Activated T-cell treated with anti-CD3 and anti-CD28 coated beads for 48 hours (primary cell): Measurements from ENCODE around the gene COQ5.
"Not testable (repeated sequence)": the region's sequence is repeated elsewhere in the genome, so short reads cannot be mapped to it uniquely, and the experiment has no call there.

Experiments
- DNase-seq: peaks from one replicate; pipeline ENCODE4 v3.0.0-alpha.2; 2020; ENCODE audit warnings: low read depth

COQ5 gene, protein sequence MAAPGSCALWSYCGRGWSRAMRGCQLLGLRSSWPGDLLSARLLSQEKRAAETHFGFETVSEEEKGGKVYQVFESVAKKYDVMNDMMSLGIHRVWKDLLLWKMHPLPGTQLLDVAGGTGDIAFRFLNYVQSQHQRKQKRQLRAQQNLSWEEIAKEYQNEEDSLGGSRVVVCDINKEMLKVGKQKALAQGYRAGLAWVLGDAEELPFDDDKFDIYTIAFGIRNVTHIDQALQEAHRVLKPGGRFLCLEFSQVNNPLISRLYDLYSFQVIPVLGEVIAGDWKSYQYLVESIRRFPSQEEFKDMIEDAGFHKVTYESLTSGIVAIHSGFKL

DNA sequence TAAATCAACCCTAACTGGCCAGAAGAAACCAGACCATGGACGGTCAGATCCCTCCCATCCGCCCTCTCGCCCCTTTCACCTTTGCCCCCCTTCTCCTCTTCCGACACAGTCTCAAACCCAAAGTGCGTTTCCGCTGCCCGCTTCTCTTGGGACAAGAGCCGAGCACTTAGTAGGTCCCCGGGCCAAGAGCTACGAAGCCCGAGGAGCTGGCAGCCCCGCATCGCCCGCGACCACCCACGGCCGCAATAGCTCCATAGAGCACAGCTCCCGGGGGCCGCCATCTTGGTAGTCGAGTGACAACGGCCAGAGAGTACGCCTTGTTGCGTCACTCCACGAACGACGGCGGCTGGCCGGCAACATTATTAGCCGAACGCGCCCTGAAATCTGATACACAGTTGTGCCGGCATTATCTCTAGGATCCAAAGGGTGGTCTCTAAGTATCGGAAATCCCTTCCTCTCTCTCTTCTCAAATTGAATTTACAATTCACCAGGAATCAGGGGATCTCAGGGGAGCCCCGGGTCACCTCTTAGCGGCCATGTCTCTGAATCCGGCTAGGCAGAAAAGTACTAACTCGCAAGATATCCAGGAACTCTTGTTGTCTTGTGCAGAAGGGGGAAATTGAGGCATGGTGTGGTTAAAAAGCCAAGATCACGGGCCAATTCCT lies at the start of gene COQ5:
TSS of gene COQ5 (minus strand) at position 298 of the 665 bp plus-strand sequence. CDS start at position 281, 17 bp downstream.
- peak; percentile 79 for DNase-seq

GRCh38 chr12:120574106-120574505 lies 45.1 kb upstream of the COQ5 start:
- no peak for DNase-seq

GRCh38 chr12:120573560-120573959 lies 44.6 kb upstream of the COQ5 start:
- DNase-seq, result no peak

- no peak for DNase-seq
These were observed 42.3 kb upstream of the COQ5 start for GRCh38 chr12:120571299-120571698.

DNA sequence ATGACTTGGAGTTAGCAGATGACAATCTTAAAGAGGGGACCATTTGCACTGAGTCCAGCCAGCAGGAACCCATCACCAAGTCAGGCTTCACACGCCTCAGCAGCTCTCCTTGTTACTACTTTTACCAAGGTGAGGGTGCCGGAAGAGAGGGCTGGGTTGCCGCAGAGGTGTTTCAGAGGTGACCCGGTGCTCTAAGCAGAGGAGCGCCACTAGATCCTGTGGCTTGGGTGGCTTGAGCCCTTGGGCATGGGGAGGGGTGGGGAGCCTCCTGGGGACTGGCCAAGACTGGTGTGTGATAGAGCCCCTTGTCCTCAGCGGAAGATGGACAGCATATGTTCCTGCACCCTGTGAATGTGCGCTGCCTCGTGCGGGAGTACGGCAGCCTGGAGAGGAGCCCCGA lies 34.5 kb upstream of the COQ5 start:
- DNase-seq, result no peak

- no peak for DNase-seq
These were observed 33.9 kb upstream of the COQ5 start for GRCh38 chr12:120562906-120563305.

- no peak for DNase-seq
These were observed 28.6 kb upstream of the COQ5 start for GRCh38 chr12:120557589-120557988.

- no peak for DNase-seq
These were observed 25.7 kb upstream of the COQ5 start for GRCh38 chr12:120554678-120555077.

DNA sequence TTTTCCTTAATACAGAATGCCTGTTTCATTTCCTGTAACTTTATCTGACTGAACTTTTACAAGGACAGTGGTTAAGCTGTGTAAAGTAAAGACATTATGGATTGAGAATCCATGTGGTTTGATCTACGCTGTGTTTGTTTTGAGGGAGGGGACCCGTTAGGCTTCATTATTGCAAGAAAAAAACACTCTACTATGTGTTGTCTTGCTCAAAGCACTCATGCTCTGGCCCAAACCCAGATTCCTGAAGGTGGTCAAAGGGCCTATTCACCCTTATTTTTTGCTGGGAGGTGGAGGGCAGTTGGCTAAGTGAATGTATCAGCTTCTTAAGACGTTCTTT lies 17.1 kb upstream of the COQ5 start:
- DNase-seq, result no peak

DNA sequence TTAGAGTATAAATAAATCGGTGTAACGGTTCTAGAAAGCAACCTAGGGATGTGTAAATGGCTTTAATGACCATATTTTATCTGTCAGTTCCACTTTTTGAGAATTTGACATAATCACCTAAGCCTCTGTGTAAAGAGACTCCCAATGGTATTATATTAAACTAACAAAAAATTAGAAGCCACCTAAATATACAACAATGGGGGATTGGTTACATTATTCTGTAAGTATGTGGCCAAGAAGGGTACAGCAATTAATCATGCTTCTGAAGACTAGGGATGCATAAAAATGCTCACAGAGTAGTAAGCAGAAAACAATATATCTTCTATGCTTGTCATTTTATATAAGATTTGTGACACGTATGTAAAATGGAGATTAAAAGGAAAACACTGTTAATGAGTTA lies 15.7 kb upstream of the COQ5 start:
- DNase-seq, result no peak

GRCh38 chr12:120542166-120542565 lies 13.2 kb upstream of the COQ5 start:
- DNase-seq, result no peak

GRCh38 chr12:120540445-120540844 lies 11.5 kb upstream of the COQ5 start:
- no peak for DNase-seq

- no peak for DNase-seq
These were observed 10.3 kb upstream of the COQ5 start for GRCh38 chr12:120539303-120539702.

DNA sequence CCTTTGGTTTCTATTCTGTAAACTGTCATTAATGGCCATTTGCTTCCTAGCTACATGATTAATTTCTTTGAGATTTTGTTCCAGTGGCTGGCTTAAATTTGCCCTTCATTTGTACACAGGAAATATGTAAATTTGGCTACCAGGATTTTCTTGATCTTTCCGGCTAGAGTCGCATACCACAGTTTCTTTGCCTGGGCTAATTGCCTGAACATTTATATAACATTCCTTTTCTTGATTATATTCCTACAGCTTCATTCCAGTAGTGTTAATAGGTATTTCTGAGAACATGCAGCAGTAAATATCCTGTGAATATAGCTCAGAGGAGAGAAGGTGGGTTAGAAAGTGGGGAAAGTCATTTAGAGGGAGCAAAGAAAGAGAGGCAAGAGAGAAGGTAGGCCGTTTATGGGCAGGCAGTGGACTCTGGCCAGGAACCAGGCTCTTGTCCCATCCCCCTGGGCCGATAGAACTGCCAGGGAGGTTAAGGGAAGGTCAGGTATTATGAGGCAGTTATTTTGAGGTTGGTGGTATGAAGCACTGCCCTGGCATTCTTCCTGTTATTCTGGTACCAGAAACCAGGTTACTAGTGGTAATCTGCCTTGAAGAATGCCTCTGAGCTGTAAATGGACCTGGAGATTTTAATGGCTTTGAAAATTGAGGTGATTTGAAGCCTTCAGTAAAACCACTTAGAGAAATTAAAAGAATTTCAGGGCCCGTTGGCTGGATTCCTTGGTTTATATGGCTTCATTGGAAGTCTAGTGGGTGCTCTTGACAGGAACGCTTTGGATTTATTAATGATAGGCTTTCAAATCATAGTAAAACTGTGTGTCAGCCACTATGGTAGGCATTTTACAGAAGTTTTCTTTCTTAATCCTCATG lies 9.6 kb upstream of the COQ5 start:
- DNase-seq, result no peak

- DNase-seq, result no peak
These were observed 8.9 kb upstream of the COQ5 start for GRCh38 chr12:120537856-120538220.

DNA sequence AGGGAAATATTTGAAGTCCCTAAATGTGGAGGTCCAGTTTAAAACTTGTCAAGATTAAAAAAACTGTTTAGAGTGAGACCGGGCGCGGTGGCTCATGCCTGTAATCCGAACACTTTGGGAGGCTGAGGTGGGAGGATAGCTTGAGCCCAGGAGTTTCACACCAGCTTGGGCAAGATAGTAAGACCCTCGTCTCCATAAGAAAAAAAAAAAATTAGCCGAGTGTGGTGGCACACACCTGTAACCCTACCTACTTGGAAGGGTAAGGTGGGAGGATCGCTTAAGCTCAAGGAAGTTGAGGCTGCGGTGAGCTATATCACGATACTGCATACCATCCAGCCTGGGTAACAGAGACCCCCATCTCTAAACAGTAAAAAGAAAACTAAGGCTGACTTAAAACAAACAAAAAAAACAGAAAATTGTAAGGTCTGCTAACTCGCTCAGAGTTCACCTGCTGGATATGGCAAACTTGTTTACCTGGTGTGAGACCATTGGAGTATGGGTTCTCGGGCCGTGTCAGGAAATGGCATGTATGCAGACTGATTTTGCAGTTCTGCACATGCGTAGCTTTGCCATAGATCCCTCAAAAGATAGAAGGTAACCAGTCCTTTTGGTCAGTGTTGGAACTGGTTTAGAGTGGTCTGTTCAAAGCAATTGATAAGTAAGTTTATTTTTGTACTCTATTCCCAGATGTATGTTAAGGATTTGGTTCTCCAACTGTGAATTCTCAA lies 7.3 kb upstream of the COQ5 start:
- no peak for DNase-seq

DNA sequence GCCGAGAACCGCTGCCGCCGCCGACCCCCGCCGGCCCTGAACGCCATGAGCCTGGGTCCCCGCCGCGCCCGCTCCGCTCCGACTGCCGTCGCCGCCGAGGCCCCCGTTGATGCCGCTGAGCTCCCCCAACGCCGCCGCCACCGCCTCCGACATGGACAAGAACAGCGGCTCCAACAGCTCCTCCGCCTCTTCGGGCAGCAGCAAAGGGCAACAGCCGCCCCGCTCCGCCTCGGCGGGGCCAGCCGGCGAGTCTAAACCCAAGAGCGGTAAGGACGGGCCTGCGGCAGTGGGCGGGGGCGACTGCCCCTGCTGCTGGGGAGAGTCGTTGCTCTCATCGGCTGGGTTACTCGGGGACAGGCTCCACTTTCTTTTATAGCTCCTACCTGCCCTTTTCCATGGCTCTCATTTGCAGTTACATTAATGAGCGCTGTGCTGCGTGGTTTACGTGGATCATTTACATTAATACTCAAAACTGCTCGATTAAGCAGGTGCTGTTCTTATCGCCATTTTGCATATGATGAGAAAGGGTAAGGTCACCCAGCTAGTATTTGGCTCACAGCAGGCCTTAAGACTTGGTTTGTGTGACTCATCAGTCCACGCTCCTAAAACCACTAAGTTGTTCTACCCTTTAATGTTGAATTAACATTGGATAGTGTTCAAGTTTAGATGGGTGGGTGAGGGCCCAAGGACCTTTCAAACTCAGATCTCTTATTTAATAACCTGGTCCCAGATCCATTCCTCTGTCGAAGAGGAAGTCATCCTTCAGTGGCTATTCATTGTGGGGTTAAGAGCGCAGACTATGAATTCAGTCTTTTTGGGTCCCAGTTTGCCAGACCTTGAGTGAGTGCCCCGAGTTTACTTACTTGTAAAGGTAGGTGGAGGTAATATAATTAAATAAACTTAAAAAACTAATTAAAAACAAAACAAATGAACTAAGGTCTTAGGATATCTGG lies 6.0 kb upstream of the COQ5 start:
- DNase-seq, result peak; percentile 43

DNA sequence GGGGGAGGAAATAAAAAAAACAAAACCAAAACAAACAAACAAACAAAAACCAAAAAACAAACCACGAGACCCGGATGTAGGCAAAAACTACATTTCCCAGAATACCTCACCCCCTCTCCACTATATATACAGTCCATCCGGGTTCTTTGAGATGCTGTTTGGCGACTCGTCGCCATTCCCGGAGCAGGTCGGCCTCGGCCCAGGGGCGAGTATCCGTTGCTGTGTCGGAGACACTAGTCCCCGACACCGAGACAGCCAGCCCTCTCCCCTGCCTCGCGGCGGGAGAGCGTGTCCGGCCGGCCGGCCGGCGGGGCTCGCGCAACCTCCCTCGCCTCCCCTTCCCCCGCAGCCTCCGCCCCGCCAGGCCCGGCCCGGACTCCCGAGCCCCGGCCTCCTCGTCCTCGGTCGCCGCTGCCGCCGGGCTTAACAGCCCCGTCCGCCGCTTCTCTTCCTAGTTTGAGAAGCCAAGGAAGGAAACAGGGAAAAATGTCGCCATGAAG lies 5.3 kb upstream of the COQ5 start, which contains the start of gene RNF10:
TSS of gene RNF10 (plus strand) at position 154 of the 500 bp plus-strand sequence. CDS start 456 bp downstream, outside the sequence.
- peak; percentile 47 for DNase-seq

- no peak for DNase-seq
These were observed 3.8 kb upstream of the COQ5 start for GRCh38 chr12:120532701-120533238.

- DNase-seq, result not testable (repeated sequence)
These were observed 1.4 kb upstream of the COQ5 start for GRCh38 chr12:120530418-120530761.
